Nephron (organoid): ENCODE data around the gene MAS1.

Source experiments
- H3K27ac Mint-ChIP-seq, 3 experiments: 2 replicates each; pipeline ENCODE4 v1.8.0; 2020; ENCODE audit warnings: mixed read lengths in 3 of 3, mild to moderate bottlenecking in 2 of 3, moderate library complexity in 1 of 3
- H3K27me3 Mint-ChIP-seq: 2 replicates; pipeline ENCODE4 v1.8.0; 2021; ENCODE audit warnings: low read depth, mild to moderate bottlenecking, moderate library complexity, mixed read lengths
- H3K36me3 Mint-ChIP-seq: 2 replicates; pipeline ENCODE4 v1.8.0; 2020; ENCODE audit warnings: low read depth, mixed read lengths
- H3K4me1 Mint-ChIP-seq: 2 replicates; pipeline ENCODE4 v1.8.0; 2020; ENCODE audit warnings: mixed read lengths
- H3K4me3 Mint-ChIP-seq, 3 experiments: 2 replicates each; pipeline ENCODE4 v1.8.0; 2020; ENCODE audit warnings: mild to moderate bottlenecking in 3 of 3, mixed read lengths in 3 of 3, moderate library complexity in 2 of 3
- H3K9me3 Mint-ChIP-seq: 2 replicates; pipeline ENCODE4 v1.8.0; 2020; ENCODE audit warnings: mixed read lengths
- TF ChIP-seq, protein P1 (sequence below), 3 experiments: fragments of 200-600 bp; sonication (generic); IDR thresholded peaks; one replicate each; pipeline ENCODE4 v1.5.0; 2021; ENCODE audit warnings: antibody characterized with exemption in 3 of 3; ENCODE audit not compliant: unreplicated experiment in 3 of 3

MAS1 gene

DNA sequence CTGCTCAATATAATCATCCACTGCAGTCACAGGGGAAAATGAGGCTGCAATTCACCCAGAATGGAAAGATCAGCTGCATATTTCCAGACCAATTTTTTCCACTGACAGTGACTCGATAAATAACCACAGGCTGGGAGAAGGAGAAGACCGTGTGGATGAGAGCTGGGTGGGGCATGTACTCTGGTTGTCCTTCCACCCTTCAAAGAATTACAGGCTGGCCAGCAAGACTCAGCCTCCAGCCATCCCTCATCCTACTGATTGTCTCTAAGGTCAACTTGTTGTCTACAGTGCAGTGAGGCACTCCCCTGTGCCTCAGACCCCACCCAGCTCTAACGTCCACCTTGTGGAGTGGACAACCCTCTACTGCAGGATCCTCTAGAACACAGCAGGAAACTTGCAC lies 14.5 kb upstream of the MAS1 start:
- no peak overlapping the region for H3K4me3 Mint-ChIP-seq
- peaks cover 6% of the 10 kb centered on the region for H3K27me3 Mint-ChIP-seq
- peaks cover 20% of the 10 kb centered on the region for H3K4me1 Mint-ChIP-seq
- TF ChIP-seq, protein P1, sequence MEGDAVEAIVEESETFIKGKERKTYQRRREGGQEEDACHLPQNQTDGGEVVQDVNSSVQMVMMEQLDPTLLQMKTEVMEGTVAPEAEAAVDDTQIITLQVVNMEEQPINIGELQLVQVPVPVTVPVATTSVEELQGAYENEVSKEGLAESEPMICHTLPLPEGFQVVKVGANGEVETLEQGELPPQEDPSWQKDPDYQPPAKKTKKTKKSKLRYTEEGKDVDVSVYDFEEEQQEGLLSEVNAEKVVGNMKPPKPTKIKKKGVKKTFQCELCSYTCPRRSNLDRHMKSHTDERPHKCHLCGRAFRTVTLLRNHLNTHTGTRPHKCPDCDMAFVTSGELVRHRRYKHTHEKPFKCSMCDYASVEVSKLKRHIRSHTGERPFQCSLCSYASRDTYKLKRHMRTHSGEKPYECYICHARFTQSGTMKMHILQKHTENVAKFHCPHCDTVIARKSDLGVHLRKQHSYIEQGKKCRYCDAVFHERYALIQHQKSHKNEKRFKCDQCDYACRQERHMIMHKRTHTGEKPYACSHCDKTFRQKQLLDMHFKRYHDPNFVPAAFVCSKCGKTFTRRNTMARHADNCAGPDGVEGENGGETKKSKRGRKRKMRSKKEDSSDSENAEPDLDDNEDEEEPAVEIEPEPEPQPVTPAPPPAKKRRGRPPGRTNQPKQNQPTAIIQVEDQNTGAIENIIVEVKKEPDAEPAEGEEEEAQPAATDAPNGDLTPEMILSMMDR (IDR thresholded peaks at IDR 0.05; ENCODE audit: unreplicated experiment in 3 of 3), result no peak
- no peak overlapping the region for H3K27ac Mint-ChIP-seq
- no peaks in the 10 kb centered on the region for H3K36me3 Mint-ChIP-seq
- H3K9me3 Mint-ChIP-seq, result no peaks in the 10 kb centered on the region

DNA sequence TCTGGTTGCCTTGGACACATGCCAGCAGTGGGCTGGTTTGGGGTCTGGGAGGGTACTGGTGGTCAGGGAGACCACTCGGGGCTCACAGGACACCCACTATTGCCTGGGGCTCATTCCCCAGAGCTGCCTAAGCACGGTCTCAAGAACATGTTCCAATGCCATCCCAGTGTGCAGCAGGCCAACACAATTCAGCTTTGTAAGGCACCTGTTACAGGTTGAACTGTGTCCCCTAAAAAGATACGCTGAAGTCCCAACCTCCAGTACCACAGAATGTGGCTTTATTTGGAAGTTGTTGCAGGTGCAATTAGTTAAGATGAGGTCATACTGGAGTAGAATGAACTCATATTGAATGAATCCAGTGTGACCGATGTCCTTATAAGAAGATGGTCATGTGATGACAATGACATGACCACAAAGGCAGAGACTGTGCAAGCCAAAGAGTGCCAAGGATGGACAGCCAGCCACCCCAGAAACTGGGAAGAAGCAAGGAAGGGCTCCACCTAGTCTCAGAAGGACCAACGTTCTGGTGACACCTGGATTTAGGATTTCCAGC lies 13.5 kb upstream of the MAS1 start:
- Mint-ChIP-seq H3K27ac (no peak overlapping the region), H3K9me3 (no peaks in the 10 kb centered on the region), H3K4me1 (peaks cover 20% of the 10 kb centered on the region), H3K27me3 (peaks cover 6% of the 10 kb centered on the region), H3K36me3 (no peaks in the 10 kb centered on the region), H3K4me3 (no peak overlapping the region)
- TF ChIP-seq, protein P1 (IDR thresholded peaks at IDR 0.05; ENCODE audit: unreplicated experiment in 3 of 3), result no peak

DNA sequence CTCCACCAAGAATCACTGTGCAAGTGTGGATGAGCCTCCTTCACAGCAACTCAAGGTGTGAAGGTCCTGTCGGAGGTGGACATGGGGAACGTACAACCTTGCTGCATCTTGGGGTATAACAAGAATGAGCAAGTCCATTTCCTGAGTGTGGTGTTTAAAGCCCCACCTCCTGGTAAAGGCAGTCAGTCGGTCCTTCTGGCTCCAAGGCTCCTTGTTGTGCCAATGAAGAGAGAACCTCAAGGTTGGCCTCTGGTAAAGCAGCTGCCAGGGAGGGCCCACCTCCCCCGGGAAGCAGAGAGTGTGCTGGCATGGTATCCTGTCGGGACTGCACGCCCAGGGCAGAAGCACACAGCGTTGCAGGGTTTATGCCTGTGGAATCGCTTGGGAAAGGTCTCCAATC lies 12.4 kb upstream of the MAS1 start:
- TF ChIP-seq, protein P1 (IDR thresholded peaks at IDR 0.05; ENCODE audit: unreplicated experiment in 3 of 3), result no peak

DNA sequence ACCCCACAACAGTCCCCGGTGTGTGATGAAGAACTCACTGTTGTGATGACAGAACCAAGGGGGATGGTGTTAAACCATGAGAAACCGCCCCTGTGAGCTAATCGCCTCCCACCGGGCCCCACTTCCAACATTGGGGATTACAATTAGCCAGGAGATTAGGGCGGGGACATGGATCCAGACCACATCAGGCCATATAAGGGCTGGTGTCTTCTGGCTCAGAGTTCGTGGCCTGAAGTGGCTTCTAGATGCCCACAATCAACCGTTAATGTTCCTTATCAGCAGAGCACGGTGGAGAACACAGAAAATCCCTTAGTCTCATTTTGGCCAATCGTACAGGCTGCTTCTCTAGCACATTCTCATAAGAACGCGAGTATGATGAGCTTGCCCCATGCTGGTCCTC lies 10.9 kb upstream of the MAS1 start:
- H3K4me3 Mint-ChIP-seq, result no peak overlapping the region
- H3K27ac Mint-ChIP-seq, result no peak overlapping the region
- peaks cover 6% of the 10 kb centered on the region for H3K27me3 Mint-ChIP-seq
- H3K9me3 Mint-ChIP-seq, result no peaks in the 10 kb centered on the region
- TF ChIP-seq, protein P1 (IDR thresholded peaks at IDR 0.05; ENCODE audit: unreplicated experiment in 3 of 3), result no peak
- H3K4me1 Mint-ChIP-seq, result peaks cover 9% of the 10 kb centered on the region
- H3K36me3 Mint-ChIP-seq, result no peaks in the 10 kb centered on the region

More for the DNA sequence above, 12.4 kb upstream of the MAS1 start:
- H3K4me1 Mint-ChIP-seq, result peaks cover 20% of the 10 kb centered on the region
- H3K27ac Mint-ChIP-seq, result no peak overlapping the region
- peaks cover 6% of the 10 kb centered on the region for H3K27me3 Mint-ChIP-seq
- no peak overlapping the region for H3K4me3 Mint-ChIP-seq
- H3K36me3 Mint-ChIP-seq, result no peaks in the 10 kb centered on the region
- H3K9me3 Mint-ChIP-seq, result no peaks in the 10 kb centered on the region

DNA sequence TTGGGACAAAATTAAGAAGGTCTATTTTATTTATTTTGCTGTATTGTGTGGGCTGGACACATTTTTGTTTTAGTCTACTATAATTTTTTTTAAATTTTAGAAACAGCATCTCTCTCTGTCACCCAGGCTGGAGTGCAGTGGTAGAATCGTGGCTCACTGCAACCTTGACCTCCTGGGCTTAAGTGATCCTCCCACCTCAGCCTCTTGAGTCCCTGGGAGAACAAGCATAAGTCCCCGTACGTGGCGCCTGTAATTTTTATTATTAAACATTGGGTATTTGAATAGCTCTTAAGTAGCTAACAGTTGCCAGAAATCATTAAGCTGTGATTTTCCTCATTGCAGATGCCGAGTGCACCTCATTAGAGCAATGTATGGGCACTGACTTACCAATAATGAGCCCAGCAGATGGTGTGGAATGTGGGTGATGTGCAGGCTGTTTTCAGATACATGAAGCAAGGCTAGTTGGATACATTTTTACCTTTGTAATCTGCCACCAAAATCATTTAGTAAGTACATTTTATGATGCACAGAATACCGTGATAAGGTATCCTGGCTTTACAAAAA lies 10.3 kb upstream of the MAS1 start:
- H3K27me3 Mint-ChIP-seq, result peaks cover 6% of the 10 kb centered on the region
- peaks cover 2% of the 10 kb centered on the region for H3K4me1 Mint-ChIP-seq
- TF ChIP-seq, protein P1 (IDR thresholded peaks at IDR 0.05; ENCODE audit: unreplicated experiment in 3 of 3), result no peak
- no peaks in the 10 kb centered on the region for H3K9me3 Mint-ChIP-seq
- H3K36me3 Mint-ChIP-seq, result no peaks in the 10 kb centered on the region
- H3K4me3 Mint-ChIP-seq, result no peak overlapping the region
- H3K27ac Mint-ChIP-seq, result no peak overlapping the region

DNA sequence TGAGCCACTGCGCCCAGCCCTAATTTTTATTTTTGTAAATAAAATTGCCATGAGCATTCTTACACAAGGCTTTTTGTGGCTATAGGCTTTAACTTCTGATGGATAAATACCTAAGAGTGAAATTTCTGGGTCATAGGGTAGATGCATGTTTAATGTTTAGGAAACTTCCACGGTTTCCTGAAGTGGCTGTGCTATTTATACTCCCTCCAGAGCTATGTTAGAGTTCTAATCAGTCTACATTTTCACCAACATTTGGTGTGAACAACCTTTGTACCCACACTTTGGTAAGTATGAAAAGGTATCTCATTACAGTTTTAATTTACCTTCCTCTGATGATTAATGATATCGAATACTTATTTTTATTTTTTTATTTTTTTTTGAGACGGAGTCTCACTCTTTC lies 6.1 kb upstream of the MAS1 start:
- no peak overlapping the region for H3K27ac Mint-ChIP-seq
- TF ChIP-seq, protein P1 (IDR thresholded peaks at IDR 0.05; ENCODE audit: unreplicated experiment in 3 of 3), result no peak
- peaks cover 17% of the 10 kb centered on the region for H3K27me3 Mint-ChIP-seq
- H3K4me1 Mint-ChIP-seq, result peaks cover 8% of the 10 kb centered on the region
- H3K9me3 Mint-ChIP-seq, result no peaks in the 10 kb centered on the region
- no peak overlapping the region for H3K4me3 Mint-ChIP-seq
- no peaks in the 10 kb centered on the region for H3K36me3 Mint-ChIP-seq
